GM18499 (cell line): Measurements from ENCODE around the gene GPR27.

Experiments
- ATAC-seq: cut with Tn5 transposase; IDR thresholded peaks from one replicate; pipeline ENCODE4 v1.9.1; 2021; ENCODE audit warnings: moderate number of reproducible peaks; ENCODE audit not compliant: insufficient read depth, unreplicated experiment

The GPR27 gene

GRCh38 chr3:71728632-71729342, 24.9 kb upstream of the GPR27 start:
- ATAC-seq: no peak

- no peak for ATAC-seq
Measured at GRCh38 chr3:71732637-71733036, 21.0 kb upstream of the GPR27 start.

- no peak for ATAC-seq
Measured at GRCh38 chr3:71733319-71733718, 20.3 kb upstream of the GPR27 start.

- no peak for ATAC-seq
Measured at GRCh38 chr3:71734881-71735280, 18.8 kb upstream of the GPR27 start.

GRCh38 chr3:71742621-71743020, 11.0 kb upstream of the GPR27 start:
- no peak for ATAC-seq

- no peak for ATAC-seq
Measured at GRCh38 chr3:71744738-71745137, 8.9 kb upstream of the GPR27 start.

- ATAC-seq: no peak
Measured at GRCh38 chr3:71751602-71752001, 2.1 kb upstream of the GPR27 start.

GRCh38 chr3:71752831-71753700, 589 bp upstream of the GPR27 start:
- ATAC-seq: no peak

- ATAC-seq: no peak
Measured at GRCh38 chr3:71754610-71755253, 1.1 kb downstream of the GPR27 start.

GRCh38 chr3:71758091-71758490, 4.4 kb downstream of the GPR27 start:
- no peak for ATAC-seq

GRCh38 chr3:71759401-71759800, 5.7 kb downstream of the GPR27 start:
- no peak for ATAC-seq

GRCh38 chr3:71760140-71760539, 6.5 kb downstream of the GPR27 start:
- ATAC-seq: no peak

- ATAC-seq: no peak
Measured at GRCh38 chr3:71763426-71763825, 9.8 kb downstream of the GPR27 start.

- no peak for ATAC-seq
Measured at GRCh38 chr3:71771126-71771525, 17.5 kb downstream of the GPR27 start.

- ATAC-seq: no peak
Measured at GRCh38 chr3:71771884-71772283, 18.2 kb downstream of the GPR27 start.

GRCh38 chr3:71776538-71776937, 22.9 kb downstream of the GPR27 start:
- ATAC-seq: no peak

- ATAC-seq: no peak
Measured at GRCh38 chr3:71778353-71778752, 24.7 kb downstream of the GPR27 start.

GRCh38 chr3:71779674-71780377, 26.2 kb downstream of the GPR27 start:
- no peak for ATAC-seq

GRCh38 chr3:71780430-71780829, 26.8 kb downstream of the GPR27 start:
- ATAC-seq: no peak

- no peak for ATAC-seq
Measured at GRCh38 chr3:71783152-71783551, 29.5 kb downstream of the GPR27 start.
